ENCODE measurements around the gene CEACAM16. TPM values are rescaled to one million over a fixed set of nuclear protein-coding genes. Genes with fewer than 3 reads are reported as not detected.

CEACAM16 gene
- not detected in 2 replicates for total RNA-seq

GRCh38 chr19:44698492-44699201 is at the start of gene CEACAM16:
Gene CEACAM16, plus strand, starts transcription at chr19:44699151. Its CDS starts 2,306 bp downstream, at chr19:44701457.

GRCh38 chr19:44671400-44671799 is 27.6 kb upstream of the CEACAM16 start, which contains the start of gene CEACAM19:
Gene CEACAM19, plus strand, starts transcription at chr19:44671482. Its CDS starts 450 bp downstream, at chr19:44671932.

DNA sequence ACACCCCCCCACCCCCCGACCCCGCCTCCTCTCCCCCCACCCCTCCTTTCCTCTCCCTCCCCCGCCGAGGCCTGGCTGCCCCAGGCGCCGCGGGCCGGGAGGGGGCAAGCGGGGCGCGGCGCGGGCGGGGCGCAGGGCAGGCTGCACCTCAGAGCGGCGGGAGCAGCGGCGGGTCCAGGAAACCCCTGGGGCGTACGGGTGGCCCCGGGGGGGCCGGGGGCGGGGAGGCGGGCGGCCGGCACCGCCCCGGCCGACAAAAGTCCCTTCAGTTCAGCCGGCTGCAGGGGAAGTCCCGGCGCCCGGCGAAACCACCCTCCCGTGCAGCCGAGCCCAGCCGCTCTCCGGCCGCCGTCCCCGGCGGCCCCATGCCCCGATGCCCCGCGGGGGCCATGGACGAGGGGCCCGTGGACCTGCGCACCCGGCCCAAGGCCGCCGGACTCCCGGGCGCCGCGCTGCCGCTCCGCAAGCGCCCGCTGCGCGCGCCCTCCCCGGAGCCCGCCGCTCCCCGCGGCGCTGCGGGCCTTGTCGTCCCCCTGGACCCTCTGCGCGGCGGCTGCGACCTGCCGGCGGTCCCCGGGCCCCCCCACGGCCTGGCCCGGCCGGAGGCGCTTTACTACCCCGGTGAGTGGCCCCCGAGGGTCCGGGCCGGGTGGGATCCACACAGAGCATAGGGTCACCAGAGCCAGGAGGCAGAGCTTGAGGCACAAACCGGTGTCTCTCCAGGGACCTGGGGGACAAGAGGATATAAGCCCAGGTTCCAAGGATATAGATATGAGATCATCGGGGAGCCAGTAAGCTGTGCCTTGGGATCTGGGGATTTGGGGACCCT is 49.7 kb downstream of the CEACAM16 start, which contains the start of gene BCL3:
BCL3 (plus strand) TSS at position 283 of the 829 bp plus-strand sequence; CDS start at position 366, 83 bp downstream.

Small RNA genes lying within 50 kb of the gene (small RNA-seq; reads per million reads assigned to genes)
- not detected for gene RF00285

Other genes starting within 250 kb of the CEACAM16 start
- gene ZNF180, start 198.6 kb upstream of the CEACAM16 start, total RNA-seq, result 6.8 and 12.0 TPM in 2 replicates
- gene CEACAM20, start 169.5 kb upstream of the CEACAM16 start, total RNA-seq, result not detected in 2 replicates
- gene IGSF23, start 85.6 kb upstream of the CEACAM16 start, total RNA-seq, result not detected in 2 replicates
- 39.3 and 41.9 TPM in 2 replicates for gene PVR, start 55.2 kb upstream of the CEACAM16 start, total RNA-seq
- gene CEACAM19, start 27.7 kb upstream of the CEACAM16 start, total RNA-seq, result 0.49 and 1.3 TPM in 2 replicates
- gene BCL3, start 49.6 kb downstream of the CEACAM16 start, total RNA-seq, result 10.3 and 16.2 TPM in 2 replicates
- gene CBLC, start 78.7 kb downstream of the CEACAM16 start, total RNA-seq, result 0.36 TPM in 1 of 2 replicates, not detected in the other
- gene BCAM, start 110.0 kb downstream of the CEACAM16 start, total RNA-seq, result 1.6 and 3.6 TPM in 2 replicates
- gene NECTIN2, start 147.1 kb downstream of the CEACAM16 start, total RNA-seq, result 53.2 and 53.7 TPM in 2 replicates
- gene TOMM40, start 192.1 kb downstream of the CEACAM16 start, total RNA-seq, result 34.2 and 41.9 TPM in 2 replicates
- 2.3 TPM in 2 replicates for gene APOE, start 206.6 kb downstream of the CEACAM16 start, total RNA-seq
- not detected in 2 replicates for gene APOC1, start 215.5 kb downstream of the CEACAM16 start, total RNA-seq
- gene APOC4, start 243.1 kb downstream of the CEACAM16 start, total RNA-seq, result not detected in 2 replicates
- gene APOC2, start 246.9 kb downstream of the CEACAM16 start, total RNA-seq, result not detected in 2 replicates

Data from hair follicle dermal papilla cell (primary cell).